HepG2 (cell line): ENCODE results near the gene SERPINB1. TPM values are rescaled to one million over a fixed set of nuclear protein-coding genes. Genes with fewer than 3 reads are reported as not detected.

Experiments used
- ATAC-seq: fragments of 200-7000 bp; cut with Tn5 transposase; 3 replicates; pipeline ENCODE4 v1.9.1; 2020; ENCODE audit warnings: mild to moderate bottlenecking, moderate library complexity
- BruUV-seq: library from RNA; stranded (reverse); fragments of 400-500 nt; replicated peaks from 2 replicates; lab custom pipeline; 2021; lab: Mats Ljungman, UMichigan
- CTCF ChIA-PET: fragments of 300-600 bp; formaldehyde crosslinking; extraction: SDS; loops from one replicate; lab custom pipeline; 2021; ENCODE audit warnings: low total read pairs, inconsistent platforms, low intra/inter-chr PET ratio; lab: Yijun Ruan, JAX
- POLR2A ChIA-PET: fragments of 350-600 bp; sonication (Branson Sonifier 250); formaldehyde crosslinking; loops from one replicate; lab custom pipeline; 2020; ENCODE audit warnings: antibody characterized with exemption, inconsistent platforms; lab: Yijun Ruan, JAX
- DNase-seq: peaks from one replicate; pipeline ENCODE4 v3.0.0-alpha.2; 2015; ENCODE audit warnings: low spot score
- FAIRE-seq: peaks from 3 replicates; lab custom pipeline; 2011; peaks lifted over from hg19 to GRCh38; lab: Jason Lieb, UNC
- H2AFZ ChIP-seq: one replicate; pipeline ENCODE4 v1.6.1; 2011; ENCODE audit warnings: low read length, inconsistent platforms
- H3K27ac ChIP-seq: fragments of 300-600 bp; 3 replicates; pipeline ENCODE4 v1.8.0; 2011; ENCODE audit warnings: mixed run types, mild to moderate bottlenecking, mixed read lengths, low read length, inconsistent platforms; ENCODE audit not compliant: insufficient read depth; ENCODE audit errors: extremely low read length
- H3K27me3 ChIP-seq, 2 experiments: fragments of 200-600 bp in 1 of 2; 2 replicates in 1 of 2; 3 replicates in 1 of 2; pipeline versions ENCODE4 v1.6.0 to v1.8.0; 2011; ENCODE audit warnings: low read length in 2 of 2, mild to moderate bottlenecking in 2 of 2, moderate library complexity in 2 of 2, inconsistent platforms in 1 of 2; ENCODE audit not compliant: insufficient read depth in 2 of 2, control insufficient read depth in 1 of 2
- H3K36me3 ChIP-seq, 2 experiments: fragments of 200-600 bp in 1 of 2; replicated peaks in 1 of 2; 2 replicates in 1 of 2; 3 replicates in 1 of 2; pipeline versions ENCODE4 v1.5.1 to v1.8.0; 2011; ENCODE audit warnings: low read length in 2 of 2, inconsistent platforms in 1 of 2; ENCODE audit not compliant: insufficient read depth in 2 of 2, control insufficient read depth in 1 of 2
- H3K4me1 ChIP-seq: 2 replicates; pipeline ENCODE4 v1.5.1; 2012; ENCODE audit warnings: low read length, inconsistent platforms; ENCODE audit not compliant: insufficient read depth
- H3K4me2 ChIP-seq: 2 replicates; pipeline ENCODE4 v1.6.0; 2011; ENCODE audit warnings: low read depth, low read length, inconsistent platforms
- H3K4me3 ChIP-seq, 3 experiments: fragments of 200-600 bp in 1 of 3; sonication (generic), shearing (Covaris generic) in 1 of 3; replicated peaks in 1 of 3; 2 replicates each; pipeline ENCODE4 v1.5.1; 2011 to 2016; ENCODE audit warnings: low read length in 3 of 3, inconsistent platforms in 2 of 3, low read depth in 2 of 3, mild to moderate bottlenecking in 2 of 3, control low read depth in 1 of 3, mixed read lengths in 1 of 3; ENCODE audit not compliant: insufficient read depth in 1 of 3
- H3K79me2 ChIP-seq: one replicate; pipeline ENCODE4 v1.6.1; 2011; ENCODE audit warnings: low read length, inconsistent platforms; ENCODE audit not compliant: insufficient read depth
- H3K9ac ChIP-seq: 2 replicates; pipeline ENCODE4 v1.6.0; 2011; ENCODE audit warnings: mild to moderate bottlenecking, low read depth, low read length, inconsistent platforms; ENCODE audit not compliant: insufficient read depth
- H3K9me3 ChIP-seq: 2 replicates; pipeline ENCODE4 v1.5.1; 2012; ENCODE audit warnings: mild to moderate bottlenecking, low read length
- H4K20me1 ChIP-seq: 2 replicates; pipeline ENCODE4 v1.6.0; 2011; ENCODE audit warnings: inconsistent platforms, mild to moderate bottlenecking, low read length, moderate library complexity; ENCODE audit not compliant: insufficient read depth
- CEBPB ChIP-seq: IDR thresholded peaks from 2 replicates; pipeline ENCODE4 v1.6.1; 2011; ENCODE audit warnings: low read depth, low read length, improper control_type of control experiment, borderline replicate concordance
- HDAC6 ChIP-seq: fragments of 200-600 bp; sonication (generic); IDR thresholded peaks from 2 replicates; pipeline ENCODE4 v1.7.0; 2017; ENCODE audit warnings: mild to moderate bottlenecking, antibody characterized with exemption, low read length, low read depth
- WGBS: methylation state at CpG from one replicate; pipeline ENCODE4 v1.1.6; 2017; ENCODE audit warnings: low lambda C conversion rate; 5-methylcytosine and 5-hydroxymethylcytosine counted together
- in situ Hi-C: cut with HindIII; loops from 2 replicates; pipeline ENCODE4 v1.10.0; 2017; ENCODE audit warnings: low pct_unique_long_range_greater_than_20kb; ENCODE audit not compliant: extremely low pct_ligation_motif_present
- intact Hi-C: fragments of 100-400 bp; cut with micrococcal nuclease; formaldehyde crosslinking; loops from one replicate; pipeline ENCODE4 v1.10.0; 2022; ENCODE audit not compliant: unreplicated experiment
- polyA plus RNA-seq, 8 experiments: library from polyadenylated mRNA; depleted of rRNA in 3 of 8; stranded (reverse) in 7 of 8; unstranded in 1 of 8; fragments of >200 nt; fragmentation: Illumina TruSeq in 4 of 8; extraction: Trizol in 4 of 8; gene quantifications; 2 replicates each; pipeline versions ENCODE4 v1.2.1 to v1.2.3, GENCODE V29; 2011 to 2016; ENCODE audit warnings: low read depth in 4 of 8, missing spikeins in 1 of 8, mixed read lengths in 1 of 8; ENCODE audit not compliant: insufficient read depth in 1 of 8
- total RNA-seq, 5 experiments: library from RNA; depleted of rRNA; stranded (reverse); fragments of >200 nt; fragmentation: Illumina TruSeq; extraction: Trizol; gene quantifications; 2 replicates each; pipeline ENCODE4 v1.2.3, GENCODE V29; 2016; ENCODE audit warnings: low read depth in 1 of 5
- TF ChIP-seq, protein P1 (sequence below): sonication (generic); formaldehyde crosslinking; IDR thresholded peaks from 2 replicates; pipeline ENCODE4 v1.5.0; 2020; ENCODE audit warnings: mild to moderate bottlenecking, missing genetic modification reagents

The SERPINB1 gene
- total and polyA plus RNA-seq, 2 of the 13 experiments (the other 11 are each of a cell fraction or from before 2014, with no cell fraction given) = 41.4 to 60.5 TPM

DNA sequence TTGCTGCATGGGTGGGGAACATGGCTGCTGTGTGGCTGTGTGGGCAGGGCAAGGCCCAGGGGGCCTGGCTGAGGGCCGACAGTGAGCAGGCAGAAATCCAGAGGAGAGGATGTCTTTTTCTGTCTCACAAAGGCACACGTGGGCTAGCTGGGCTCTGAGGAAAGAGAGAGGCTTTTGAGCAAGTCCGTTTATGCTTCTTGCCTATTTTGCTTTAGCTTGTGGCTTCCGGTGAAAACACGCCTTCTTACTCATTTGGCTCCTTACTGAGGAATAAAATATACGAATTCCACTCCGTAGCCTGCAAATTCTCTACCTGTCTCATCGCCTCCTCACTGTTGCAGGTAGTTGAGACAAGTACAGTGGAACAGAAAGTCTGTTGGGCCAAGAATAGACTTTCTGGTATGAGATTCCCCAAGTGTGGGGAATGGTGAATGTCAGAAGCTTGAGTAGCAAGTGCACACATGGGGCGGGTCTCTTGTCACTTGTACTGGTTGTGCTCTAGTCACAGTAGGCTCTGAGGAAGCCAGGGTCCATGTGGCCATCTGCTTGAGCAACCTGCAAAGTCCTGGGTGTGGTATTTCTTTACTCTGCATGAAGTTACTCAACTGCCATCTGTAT, 48.0 kb downstream of the SERPINB1 start:
- intact Hi-C loops (no loop called here), in situ Hi-C loops (loop anchor here (5.0 kb wide), 1 partner anchor 119 kb away; no protein-coding TSS in a partner anchor)
- H3K27me3 ChIP-seq = no peaks in the 10 kb centered on the region
- H3K4me1 ChIP-seq = peaks cover 15% of the 10 kb centered on the region; the same call in 1 of the 2 replicates
- no peaks in the 10 kb centered on the region for H4K20me1 ChIP-seq
- no peaks in the 10 kb centered on the region for H3K79me2 ChIP-seq
- H3K4me3 ChIP-seq = no peak overlapping the region
- 84% methylated on average over 9 of the region's 9 CpGs for WGBS
- CTCF ChIA-PET = no interaction called here
- no peak for DNase-seq
- no peaks in the 10 kb centered on the region; a peak in 1 of 5 replicates for H3K36me3 ChIP-seq
- no peaks in the 10 kb centered on the region for H3K9me3 ChIP-seq
- TF ChIP-seq, protein P1, sequence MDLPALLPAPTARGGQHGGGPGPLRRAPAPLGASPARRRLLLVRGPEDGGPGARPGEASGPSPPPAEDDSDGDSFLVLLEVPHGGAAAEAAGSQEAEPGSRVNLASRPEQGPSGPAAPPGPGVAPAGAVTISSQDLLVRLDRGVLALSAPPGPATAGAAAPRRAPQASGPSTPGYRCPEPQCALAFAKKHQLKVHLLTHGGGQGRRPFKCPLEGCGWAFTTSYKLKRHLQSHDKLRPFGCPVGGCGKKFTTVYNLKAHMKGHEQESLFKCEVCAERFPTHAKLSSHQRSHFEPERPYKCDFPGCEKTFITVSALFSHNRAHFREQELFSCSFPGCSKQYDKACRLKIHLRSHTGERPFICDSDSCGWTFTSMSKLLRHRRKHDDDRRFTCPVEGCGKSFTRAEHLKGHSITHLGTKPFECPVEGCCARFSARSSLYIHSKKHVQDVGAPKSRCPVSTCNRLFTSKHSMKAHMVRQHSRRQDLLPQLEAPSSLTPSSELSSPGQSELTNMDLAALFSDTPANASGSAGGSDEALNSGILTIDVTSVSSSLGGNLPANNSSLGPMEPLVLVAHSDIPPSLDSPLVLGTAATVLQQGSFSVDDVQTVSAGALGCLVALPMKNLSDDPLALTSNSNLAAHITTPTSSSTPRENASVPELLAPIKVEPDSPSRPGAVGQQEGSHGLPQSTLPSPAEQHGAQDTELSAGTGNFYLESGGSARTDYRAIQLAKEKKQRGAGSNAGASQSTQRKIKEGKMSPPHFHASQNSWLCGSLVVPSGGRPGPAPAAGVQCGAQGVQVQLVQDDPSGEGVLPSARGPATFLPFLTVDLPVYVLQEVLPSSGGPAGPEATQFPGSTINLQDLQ (CRISPR knock-in tag) = no peak
- TF ChIP-seq HDAC6 = no peak
- TF ChIP-seq CEBPB = peak; percentile 38; the same call in 1 of the 2 replicates
- no peak overlapping the region for H3K9ac ChIP-seq
- no TSS peak for BruUV-seq
- no peak overlapping the region for H3K4me2 ChIP-seq
- H3K27ac ChIP-seq = no peak overlapping the region
- FAIRE-seq = peak; percentile 43
- no peak for ATAC-seq
- no peak overlapping the region for H2AFZ ChIP-seq
- POLR2A ChIA-PET = interaction anchor here (1.5 kb wide), 2 partner anchors 46 to 48 kb away, joined by 5 to 7 read pairs; partner anchors contain the start of gene SERPINB1
